Mucosa of gallbladder (tissue), 1 donor: ENCODE measurements around the gene SMARCD3. TPM values are rescaled to one million over a fixed set of nuclear protein-coding genes. Genes with fewer than 3 reads are reported as not detected.
A peak's percentile ranks its signal among the peaks of the same experiment; 100 is the strongest.

Experiments used
- DNase-seq: peaks from one replicate; pipeline ENCODE4 v3.0.0-alpha.2; 2020; ENCODE audit warnings: low spot score
- total RNA-seq: library from RNA; stranded (reverse); gene quantifications from one replicate; pipeline ENCODE4 v1.2.1, GENCODE V29; 2021
- donor health status: DM: no; HTN: no; CAD: no.

SMARCD3 gene
- total RNA-seq, 1 donor from 2014 or later, result 56.3 TPM

DNA sequence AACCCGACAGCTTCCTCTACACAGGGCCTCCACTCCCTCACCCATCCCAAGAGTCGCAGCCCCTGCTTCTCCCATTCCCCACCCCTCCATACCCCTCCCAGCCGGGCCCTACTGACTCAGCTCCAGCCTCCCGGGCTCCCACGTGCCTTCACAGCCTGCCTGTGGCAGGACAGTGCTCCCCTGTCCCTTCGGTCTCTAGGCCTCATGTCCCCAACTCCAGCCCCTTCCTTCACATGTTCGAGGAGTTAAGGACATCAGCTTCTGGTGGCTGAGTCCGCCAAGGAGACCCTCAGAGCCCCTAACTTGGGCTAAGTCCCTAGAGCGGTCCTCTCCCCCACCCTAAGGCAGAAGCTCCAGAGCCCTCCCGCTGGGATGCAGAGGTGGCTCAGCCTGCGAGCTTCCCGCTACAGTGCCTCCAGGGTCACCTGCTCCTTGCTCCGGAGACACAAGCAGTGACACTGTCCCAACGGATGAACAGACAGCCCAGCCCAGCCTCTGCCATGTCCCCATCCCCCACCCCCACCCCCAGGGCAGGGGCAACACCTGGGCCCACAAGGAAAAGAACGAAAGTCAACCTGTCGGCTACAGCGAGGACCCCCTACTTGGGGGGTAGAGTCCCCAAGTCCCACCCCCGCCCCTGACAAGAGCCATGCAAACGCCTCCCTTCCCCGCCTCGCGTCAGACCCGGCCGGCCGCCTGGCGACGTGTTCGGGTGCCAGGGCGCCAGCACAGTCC lies 716 bp downstream of the SMARCD3 start:
- no peak for DNase-seq

DNA sequence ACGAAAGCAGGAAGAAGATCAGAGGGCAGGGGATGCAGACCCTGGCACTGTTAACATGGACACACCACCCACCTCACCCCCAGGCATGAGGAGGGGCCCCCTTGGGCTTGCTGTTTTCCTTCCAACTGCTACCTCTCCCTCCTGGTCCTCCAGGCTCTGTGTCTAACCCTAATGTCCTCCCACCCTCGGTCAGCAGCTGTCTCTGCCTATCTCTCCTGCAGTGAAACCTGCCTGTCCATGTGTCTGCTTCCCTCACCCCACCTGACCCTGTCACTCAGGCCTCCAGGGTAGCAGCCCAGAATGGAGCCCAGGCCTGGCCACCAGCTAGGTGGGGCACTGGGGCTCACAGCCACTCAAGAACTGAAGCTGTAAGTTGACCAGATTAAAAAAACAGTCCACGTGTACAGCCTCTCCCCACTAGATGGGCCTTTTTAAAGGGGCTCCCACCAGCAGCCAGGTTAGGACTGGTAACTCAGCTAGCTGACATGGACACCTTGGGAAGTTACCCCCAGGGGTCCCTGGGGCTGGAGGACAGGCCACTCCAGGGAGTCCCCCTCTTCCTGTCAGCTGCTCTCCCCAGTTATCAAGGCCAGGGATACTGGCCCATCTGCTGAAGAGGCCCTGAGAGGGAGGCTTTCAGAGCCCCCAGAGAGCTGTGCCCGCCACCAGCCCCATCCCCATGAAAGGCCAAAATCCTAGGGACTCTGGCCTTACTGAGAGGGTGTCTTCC lies 1.5 kb downstream of the SMARCD3 start:
- no peak for DNase-seq

DNA sequence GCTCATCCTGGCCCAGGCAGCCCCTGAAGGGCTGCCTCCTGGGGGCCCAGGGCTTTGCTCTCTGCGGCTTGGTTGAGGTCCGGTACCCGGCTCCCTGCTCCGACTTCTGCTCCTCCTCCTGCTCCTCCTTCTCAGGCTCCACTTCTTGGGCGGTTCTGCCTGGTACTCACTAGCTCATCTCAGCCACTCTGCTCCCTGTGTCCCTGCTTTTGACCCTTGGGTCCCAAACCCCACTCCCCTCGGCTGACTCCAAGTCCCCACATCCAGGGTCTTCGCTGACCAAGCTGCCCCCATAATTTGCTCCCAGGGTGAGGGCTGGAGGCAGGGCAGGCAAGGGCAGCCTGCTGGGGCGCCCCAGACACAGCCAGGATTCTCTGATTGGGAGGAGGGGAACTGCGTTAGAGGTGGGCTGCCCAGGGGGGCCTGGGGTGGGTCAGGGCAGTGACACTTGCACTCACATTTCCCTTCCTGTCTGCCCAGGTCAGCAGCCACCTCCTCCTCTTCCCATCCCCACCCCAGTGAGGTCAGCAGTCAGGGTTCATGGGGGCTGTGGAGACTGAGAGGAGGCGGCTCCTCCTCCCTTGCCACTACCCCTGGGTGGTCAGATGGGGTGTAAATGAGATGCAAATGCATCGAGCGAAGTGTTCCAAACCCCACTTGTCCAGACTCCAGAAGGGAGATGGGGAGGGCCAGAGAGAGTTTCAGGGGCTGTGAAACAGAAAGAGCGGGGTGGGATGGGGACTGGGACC lies 2.2 kb downstream of the SMARCD3 start:
- DNase-seq, result no peak

DNA sequence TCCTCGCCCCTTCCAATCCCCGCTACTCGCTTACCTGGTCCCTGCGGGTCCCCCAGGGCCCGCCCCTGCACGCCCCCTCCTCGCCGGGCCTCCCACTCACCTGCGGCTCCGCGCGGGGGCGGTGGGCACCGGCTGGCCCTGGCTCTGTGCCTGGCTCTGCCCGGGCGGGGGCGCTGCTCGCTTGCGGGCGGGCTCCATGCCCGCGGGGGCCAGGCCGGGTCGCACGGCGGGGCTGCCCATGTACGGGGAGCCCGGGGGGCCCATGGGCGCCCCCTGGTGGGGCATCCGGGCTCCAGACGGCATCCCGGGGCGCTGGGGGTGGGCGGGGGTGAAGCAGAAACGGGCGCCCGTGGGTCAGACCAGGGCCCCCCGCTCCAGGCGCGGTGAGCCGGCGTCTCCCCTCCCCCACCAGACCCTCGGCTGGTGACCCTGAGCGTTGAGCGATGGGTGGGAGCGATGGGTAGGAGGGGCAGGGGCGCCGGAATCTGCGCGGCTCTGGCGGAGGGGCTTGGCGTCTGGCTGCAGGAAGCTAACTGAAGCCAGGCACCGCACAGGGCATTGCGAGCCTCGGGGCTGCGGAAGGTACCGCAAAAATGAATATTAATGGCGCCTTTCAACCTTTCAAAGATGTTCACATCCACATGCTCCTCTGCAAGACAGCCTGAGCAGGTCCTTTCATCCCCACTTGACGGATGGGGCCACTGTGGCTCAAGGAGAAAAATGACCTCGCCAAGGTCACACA lies 3.0 kb downstream of the SMARCD3 start:
- no peak for DNase-seq

DNA sequence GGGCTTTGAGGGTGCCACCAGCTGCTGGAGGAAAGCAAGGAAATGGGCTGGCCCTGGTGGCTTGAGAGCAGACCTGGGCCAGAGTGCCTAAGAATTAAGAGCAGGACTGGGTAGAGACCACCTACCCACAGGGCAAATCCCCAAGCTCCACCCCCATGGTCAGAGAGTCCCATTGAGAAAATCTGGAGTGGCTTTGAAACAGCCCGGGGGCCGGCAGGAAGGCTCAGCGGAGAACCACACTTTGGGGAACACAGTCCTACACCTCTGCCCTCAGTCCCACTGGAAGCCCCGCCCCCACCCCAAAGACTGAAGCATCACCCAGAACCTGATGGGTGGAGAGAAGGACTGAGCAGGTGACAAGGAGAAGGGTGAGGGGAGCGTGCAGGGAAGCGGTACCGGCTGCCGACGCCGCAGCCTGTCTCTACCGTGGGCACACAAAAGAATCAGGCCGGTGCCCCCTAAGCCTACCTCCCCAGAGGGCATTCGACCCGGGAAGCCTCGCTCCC lies 3.6 kb downstream of the SMARCD3 start:
- DNase-seq, result no peak

DNA sequence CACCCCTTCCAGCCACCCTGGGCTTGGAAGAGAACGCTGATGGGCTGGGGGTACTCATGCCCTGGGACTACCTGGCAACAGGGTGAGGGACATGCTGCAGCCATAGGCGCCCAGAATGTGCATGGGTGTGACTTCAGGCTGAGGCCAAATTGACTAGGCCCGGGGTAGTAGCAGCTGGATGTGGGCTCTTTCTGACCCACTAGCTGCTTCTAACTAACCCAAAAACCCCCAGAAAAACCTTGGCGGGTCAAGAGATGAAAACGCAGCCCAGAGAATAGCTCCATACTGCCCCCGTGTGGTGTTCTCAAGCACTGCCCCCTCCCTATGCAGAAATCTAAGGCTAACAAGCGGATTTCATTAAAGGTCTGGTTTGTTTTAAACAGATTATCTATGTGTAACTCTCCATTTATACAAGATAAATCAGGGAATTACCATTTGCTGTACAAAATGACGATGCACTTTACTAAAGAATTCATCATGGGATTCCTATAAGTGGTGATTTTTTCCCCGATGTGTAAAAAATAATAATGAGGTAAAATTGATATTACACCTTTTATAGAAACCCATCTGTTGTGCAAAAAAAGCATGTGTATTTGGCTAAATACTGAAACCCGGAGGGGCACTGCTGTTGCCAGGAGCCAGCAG lies 4.2 kb downstream of the SMARCD3 start:
- peak; percentile 59 for DNase-seq

DNA sequence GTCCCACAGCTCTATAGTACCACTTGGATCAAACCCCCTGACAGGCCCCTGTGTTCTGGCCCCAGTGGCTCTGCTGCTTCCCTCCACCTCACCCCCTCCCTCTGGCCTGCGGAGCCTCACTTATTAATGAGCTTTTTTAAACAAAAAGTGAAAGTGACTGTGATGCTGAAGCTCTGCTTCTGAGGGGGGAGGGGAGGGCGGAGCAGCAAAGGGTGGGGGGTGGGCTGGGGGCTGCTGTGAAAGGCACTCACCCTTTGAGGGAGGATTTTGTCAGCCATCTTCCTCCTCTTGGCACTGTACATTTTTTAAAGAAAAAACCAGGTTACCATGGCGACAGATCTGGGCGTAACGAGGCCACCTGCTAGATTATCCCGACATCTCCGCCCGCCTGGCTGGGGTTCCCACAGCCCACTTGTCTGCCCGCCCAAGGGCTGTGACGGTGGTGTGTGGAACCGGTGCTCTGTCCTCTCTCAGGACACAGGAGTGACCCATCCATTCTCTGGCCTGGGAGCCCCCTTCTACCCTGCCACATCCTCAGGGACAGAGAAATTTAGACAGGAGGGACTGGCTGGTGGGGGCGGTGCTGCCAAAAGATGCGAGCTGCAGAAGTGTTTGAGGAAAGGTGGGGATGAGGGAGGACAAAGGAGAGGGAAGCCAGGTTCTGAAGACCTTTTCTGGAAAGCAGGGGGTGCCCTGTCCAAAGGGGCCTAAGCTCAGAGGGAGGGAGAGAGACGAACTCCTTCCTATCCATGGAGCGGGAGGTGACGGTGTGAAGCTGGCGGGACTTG lies 4.9 kb downstream of the SMARCD3 start:
- DNase-seq, result no peak

DNA sequence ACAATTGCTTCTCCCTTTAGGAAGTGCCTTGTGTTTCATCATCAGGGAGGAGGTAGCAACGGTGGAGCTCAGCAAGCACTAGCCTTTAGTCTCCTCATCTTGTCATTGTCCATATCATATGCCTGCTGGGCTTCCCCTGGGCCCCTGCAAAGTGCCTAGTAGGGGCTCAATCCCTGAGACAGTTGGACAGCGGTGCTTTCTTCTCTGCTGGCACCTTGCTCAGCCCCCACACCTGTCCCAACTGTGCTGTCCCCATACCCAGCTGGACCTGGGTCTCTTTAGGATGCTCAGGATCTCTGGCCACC lies 5.5 kb downstream of the SMARCD3 start:
- no peak for DNase-seq

DNA sequence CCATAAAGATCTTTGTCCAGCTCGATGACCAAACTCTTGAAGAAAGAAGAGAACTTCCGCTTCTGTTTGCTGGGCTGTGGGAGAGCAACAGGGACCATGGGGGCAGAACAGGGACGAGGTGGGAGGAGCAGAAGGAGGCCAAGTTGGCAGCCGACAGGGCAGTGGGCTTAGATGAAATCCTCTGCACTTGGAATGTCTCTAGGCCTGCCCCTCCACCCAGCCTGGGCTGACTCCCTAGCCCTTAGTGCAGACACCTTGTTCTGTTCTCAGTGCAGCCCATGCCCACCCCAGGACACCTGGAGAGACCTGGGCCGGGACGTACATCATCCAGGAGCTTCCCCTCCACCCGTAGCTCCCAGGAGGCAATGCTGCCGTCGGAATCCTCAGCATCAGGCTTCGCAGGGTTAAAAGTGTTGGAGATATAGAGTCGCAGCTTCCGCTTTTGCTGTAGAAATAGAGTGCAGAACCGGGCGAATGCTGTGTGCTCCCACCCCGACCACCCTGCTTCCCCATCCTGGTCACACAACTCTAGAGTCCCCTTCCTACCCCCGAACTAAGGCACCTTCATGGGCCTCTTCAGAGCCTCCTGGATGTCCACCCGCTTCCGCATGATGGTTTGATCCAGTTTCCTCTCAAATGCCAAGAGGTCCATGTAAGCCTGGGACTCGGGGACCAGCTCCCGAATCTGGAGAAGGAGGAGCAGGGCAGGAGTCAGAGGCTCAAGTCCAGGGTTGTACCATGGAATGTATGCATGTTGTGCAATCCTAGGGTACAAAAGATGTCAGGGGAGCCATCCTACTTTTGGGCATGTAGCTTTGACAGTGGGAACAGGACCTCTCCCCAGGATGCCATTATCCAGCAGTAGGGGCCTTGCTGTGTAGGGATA lies 6.1 kb downstream of the SMARCD3 start:
- DNase-seq, result no peak

DNA sequence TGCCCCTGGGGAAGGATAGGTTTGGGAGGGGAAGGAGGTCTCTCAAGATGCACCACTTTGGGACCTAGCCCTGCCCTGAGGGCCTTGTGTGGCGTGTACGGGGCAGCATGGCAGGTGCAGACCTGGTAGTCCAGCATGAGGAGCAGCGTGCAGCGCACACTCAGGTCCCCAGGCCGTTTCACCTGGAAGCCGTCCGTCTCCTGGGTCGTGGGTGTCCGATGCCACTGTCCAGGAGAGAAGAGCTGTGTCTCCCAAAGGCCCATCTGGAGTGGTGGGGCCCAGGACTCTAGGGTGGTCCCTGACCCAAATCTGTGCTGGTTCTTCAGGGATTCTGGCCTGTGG lies 6.8 kb downstream of the SMARCD3 start:
- DNase-seq, result no peak

DNA sequence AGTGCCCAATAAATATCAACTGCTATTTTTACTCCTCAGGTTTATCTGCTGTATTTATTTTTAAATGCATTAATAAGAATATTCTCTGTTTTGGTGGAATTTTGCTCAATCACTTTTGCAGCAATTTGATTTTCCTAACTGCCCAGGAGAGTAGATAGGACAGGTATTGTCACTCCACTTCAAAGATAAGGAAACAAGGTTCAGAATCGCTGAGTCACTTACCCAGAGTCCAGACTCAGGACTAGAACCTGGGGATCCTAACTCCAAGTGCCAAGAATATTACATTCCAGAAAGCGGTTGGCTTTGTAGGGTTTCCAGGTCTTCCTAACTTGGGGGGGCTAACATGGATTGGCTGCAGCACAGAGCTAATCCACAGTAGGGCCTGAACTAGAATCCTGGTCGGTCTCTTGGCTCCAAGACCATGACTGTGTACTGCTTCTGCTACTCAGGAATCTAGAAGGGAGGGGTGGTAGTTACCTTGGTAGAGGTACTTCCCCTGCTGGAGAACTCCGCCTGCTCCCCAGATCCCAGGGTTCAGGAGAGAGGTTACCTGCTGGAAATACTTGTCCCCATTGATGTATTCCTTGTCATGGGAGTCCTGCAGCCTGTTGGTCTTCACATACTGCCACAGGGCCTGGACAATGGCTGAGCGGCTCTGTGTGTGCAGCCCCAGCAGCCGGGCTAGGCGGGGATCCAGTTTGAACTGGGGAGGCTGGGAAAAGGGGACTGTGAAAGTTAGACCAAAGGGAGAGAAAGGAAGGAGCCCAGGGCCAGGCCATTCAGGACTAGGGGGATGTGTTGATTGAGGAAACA lies 7.3 kb downstream of the SMARCD3 start:
- no peak for DNase-seq

DNA sequence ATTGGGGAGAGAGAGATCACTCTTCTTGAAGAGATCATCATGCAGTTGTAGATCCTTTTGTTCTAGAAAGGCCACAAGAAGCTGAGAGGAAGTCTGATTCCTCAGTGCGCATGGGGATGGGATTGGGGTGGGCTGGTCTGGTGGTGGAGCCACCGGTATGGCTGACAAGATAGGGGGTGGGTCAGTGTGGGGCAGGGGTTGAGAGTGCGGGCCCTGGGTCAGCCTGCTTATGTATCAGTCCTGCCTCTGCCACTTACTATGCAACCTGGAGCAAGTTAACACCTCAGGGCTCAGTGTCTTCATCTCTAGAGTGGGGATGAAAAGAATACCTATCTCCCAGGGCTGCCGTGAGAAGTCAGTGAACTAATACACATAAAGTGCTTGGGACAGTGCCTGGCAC lies 8.0 kb downstream of the SMARCD3 start:
- DNase-seq, result no peak

DNA sequence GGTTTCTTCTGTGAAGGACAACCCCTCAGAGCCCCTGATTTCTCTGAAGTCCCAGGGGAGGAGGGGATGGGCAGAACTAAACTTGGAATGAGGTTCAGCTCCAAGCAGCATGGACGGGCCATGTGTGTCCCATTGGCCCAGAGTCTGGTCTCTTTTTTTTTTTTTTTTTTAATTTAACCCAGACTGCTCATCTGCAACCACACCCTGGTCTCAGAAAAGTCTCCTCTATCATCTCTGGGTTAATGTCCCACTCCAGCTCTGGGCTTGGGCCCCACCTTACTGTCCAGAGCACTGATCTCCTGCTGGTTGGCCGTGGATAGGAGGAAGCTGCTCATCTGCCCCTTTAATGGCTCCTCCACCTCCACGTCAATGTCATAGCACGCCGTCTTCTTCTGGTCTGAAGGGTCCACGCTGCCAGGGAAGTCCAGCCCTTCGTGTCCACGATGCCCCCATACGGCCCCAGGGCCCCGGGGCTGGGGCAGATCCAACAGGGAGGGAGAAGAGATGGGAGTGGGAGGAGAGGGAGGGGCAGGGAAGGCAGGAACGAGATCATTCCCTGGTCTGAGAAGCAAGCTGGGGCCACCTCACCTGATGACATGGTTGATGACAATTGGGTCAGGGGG lies 8.5 kb downstream of the SMARCD3 start:
- DNase-seq, result no peak

DNA sequence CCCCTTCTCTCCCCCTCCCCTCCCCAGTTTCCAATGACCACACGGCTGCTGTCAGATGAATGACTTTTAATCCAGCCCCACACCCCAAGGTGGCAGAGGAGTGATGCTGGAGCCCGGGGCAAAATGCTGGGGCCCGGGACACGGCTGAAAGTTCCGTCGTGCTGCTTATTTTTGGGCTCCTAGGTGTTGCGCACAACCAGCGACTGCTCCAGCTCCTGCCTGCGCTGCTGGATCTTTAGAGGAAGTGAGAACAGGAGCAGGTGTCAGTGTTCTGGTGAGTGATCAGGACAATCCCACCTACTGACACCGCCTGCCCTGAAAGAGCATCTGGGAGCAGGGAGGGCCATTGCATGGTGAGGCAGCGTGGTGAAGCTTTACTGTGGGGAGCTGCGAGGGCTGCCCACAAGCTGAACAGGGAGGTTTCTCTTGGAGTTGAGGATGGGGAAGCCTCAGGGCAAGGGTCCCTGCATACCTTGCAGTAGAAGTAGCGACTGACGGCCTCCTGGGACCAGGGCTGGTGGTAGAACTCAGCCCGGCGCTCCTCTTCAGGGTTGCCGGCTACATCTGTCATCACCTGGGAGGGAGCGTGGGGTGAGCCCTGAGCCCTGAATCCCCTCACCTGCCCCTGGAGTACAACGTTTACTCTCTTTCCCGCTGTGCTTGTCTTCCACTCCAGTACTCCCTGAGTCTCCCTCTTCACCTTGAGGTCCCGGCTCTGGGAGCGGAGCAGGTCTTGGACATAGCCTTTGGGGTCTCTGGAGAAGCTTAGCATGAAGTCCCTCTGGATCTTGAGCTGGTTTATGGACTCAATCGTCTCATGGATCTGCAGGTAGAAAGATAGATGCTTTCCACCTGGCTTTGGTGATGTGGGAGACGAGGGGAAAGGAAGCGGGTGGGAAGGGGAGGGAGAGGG lies 9.3 kb downstream of the SMARCD3 start:
- no peak for DNase-seq

DNA sequence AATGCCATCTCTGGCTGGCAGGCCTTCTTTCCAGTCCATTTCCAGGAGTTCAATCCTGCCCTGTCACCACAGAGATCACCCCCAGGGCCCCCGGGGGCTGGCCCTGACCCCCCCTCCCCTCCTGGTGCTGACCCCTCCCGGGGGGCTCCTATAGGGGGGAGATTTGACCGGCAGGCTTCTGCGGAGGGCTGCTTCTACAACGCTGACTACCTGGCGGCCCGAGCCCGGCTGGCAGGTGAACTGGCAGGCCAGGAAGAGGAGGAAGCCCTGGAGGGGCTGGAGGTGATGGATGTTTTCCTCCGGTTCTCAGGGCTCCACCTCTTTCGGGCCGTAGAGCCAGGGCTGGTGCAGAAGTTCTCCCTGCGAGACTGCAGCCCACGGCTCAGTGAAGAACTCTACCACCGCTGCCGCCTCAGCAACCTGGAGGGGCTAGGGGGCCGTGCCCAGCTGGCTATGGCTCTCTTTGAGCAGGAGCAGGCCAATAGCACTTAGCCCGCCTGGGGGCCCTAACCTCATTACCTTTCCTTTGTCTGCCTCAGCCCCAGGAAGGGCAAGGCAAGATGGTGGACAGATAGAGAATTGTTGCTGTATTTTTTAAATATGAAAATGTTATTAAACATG lies 10.2 kb downstream of the SMARCD3 start:
- DNase-seq, result no peak

DNA sequence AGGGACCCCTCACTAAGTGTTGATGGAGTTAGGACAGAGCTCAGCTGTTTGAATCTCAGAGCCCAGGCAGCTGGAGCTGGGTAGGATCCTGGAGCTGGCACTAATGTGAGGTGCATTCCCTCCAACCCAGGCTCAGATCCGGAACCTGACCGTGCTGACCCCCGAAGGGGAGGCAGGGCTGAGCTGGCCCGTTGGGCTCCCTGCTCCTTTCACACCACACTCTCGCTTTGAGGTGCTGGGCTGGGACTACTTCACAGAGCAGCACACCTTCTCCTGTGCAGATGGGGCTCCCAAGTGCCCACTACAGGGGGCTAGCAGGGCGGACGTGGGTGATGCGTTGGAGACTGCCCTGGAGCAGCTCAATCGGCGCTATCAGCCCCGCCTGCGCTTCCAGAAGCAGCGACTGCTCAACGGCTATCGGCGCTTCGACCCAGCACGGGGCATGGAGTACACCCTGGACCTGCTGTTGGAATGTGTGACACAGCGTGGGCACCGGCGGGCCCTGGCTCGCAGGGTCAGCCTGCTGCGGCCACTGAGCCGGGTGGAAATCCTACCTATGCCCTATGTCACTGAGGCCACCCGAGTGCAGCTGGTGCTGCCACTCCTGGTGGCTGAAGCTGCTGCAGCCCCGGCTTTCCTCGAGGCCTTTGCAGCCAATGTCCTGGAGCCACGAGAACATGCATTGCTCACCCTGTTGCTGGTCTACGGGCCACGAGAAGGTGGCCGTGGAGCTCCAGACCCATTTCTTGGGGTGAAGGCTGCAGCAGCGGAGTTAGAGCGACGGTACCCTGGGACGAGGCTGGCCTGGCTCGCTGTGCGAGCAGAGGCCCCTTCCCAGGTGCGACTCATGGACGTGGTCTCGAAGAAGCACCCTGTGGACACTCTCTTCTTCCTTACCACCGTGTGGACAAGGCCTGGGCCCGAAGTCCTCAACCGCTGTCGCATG lies 11.0 kb downstream of the SMARCD3 start:
- no peak for DNase-seq
